MM.1S (cell line): ENCODE measurements around the gene MFAP2.

ENCODE experiments used
- DNase-seq: peaks from one replicate; pipeline ENCODE4 v3.0.0-alpha.2; 2015
- H2AFZ ChIP-seq: fragments of 300-600 bp; sonication (generic); 2 replicates; pipeline ENCODE4 v1.6.0; 2016; ENCODE audit warnings: antibody characterized with exemption, low read length
- H3F3A ChIP-seq: fragments of 300-600 bp; sonication (generic); 2 replicates; pipeline ENCODE4 v1.6.1; 2016; ENCODE audit warnings: mild to moderate bottlenecking, antibody characterized with exemption, low read length, moderate library complexity, mixed read lengths; ENCODE audit not compliant: insufficient read depth
- H3K27ac ChIP-seq: fragments of 300-600 bp; sonication (generic); 2 replicates; pipeline ENCODE4 v1.5.1; 2016; ENCODE audit warnings: mild to moderate bottlenecking, low read length
- H3K27me3 ChIP-seq: fragments of 300-600 bp; sonication (generic); replicated peaks from 2 replicates; pipeline ENCODE4 v1.6.0; 2016; ENCODE audit warnings: low read length; ENCODE audit not compliant: insufficient read depth
- H3K36me3 ChIP-seq: fragments of 300-600 bp; sonication (generic); replicated peaks from 2 replicates; pipeline ENCODE4 v1.6.1; 2016; ENCODE audit warnings: mild to moderate bottlenecking, low read length, mixed read lengths; ENCODE audit not compliant: insufficient read depth
- H3K4me1 ChIP-seq: fragments of 300-600 bp; sonication (generic); 2 replicates; pipeline ENCODE4 v1.6.1; 2016; ENCODE audit warnings: low read length, mixed read lengths
- H3K4me2 ChIP-seq: fragments of 300-600 bp; sonication (generic); 2 replicates; pipeline ENCODE4 v1.6.0; 2016; ENCODE audit warnings: low read depth, low read length
- H3K4me3 ChIP-seq: fragments of 300-600 bp; sonication (generic); 2 replicates; pipeline ENCODE4 v1.5.1; 2016; ENCODE audit warnings: low read length, mixed read lengths
- H3K79me2 ChIP-seq: fragments of 300-600 bp; sonication (generic); 2 replicates; pipeline ENCODE4 v1.6.1; 2016; ENCODE audit warnings: mixed run types, low read length, mixed read lengths
- H3K9ac ChIP-seq: fragments of 300-600 bp; sonication (generic); 2 replicates; pipeline ENCODE4 v1.6.1; 2016; ENCODE audit warnings: low read length, mixed read lengths
- H3K9me2 ChIP-seq: fragments of 300-600 bp; sonication (generic); replicated peaks from 2 replicates; pipeline ENCODE4 v1.6.1; 2016; ENCODE audit warnings: mild to moderate bottlenecking, low read length, mixed read lengths; ENCODE audit not compliant: insufficient read depth
- H3K9me3 ChIP-seq: fragments of 300-600 bp; sonication (generic); replicated peaks from 2 replicates; pipeline ENCODE4 v1.6.1; 2016; ENCODE audit warnings: mild to moderate bottlenecking, low read length, mixed read lengths; ENCODE audit not compliant: insufficient read depth
- H4K20me1 ChIP-seq: fragments of 300-600 bp; sonication (generic); 2 replicates; pipeline ENCODE4 v1.6.1; 2016; ENCODE audit warnings: mild to moderate bottlenecking, low read length, moderate library complexity, mixed read lengths; ENCODE audit not compliant: insufficient read depth
- CTCF ChIP-seq: fragments of 300-600 bp; sonication (generic); IDR thresholded peaks from 2 replicates; pipeline ENCODE4 v1.5.1; 2016; ENCODE audit warnings: antibody characterized with exemption, low read length, mixed read lengths
- EZH2 ChIP-seq: fragments of 300-600 bp; sonication (generic); optimal IDR thresholded peaks from 2 replicates; pipeline ENCODE3; 2017; ENCODE audit warnings: low read depth, mild to moderate bottlenecking, antibody characterized with exemption, low read length, mixed read lengths
- EZH2phosphoT487 ChIP-seq: fragments of 300-600 bp; sonication (generic); IDR thresholded peaks from 2 replicates; pipeline ENCODE4 v1.6.1; 2018; ENCODE audit warnings: antibody characterized with exemption, low read length

The MFAP2 gene

GRCh38 chr1:17001760-17002523 is 21.5 kb upstream of the MFAP2 start:
- Histone ChIP-seq H4K20me1 (no peaks in the 10 kb centered on the region), H3F3A (no peaks in the 10 kb centered on the region), H3K79me2 (no peaks in the 10 kb centered on the region), H3K4me2 (no peak overlapping the region), H3K9me3 (no peaks in the 10 kb centered on the region), H2AFZ (no peak overlapping the region), H3K27ac (no peak overlapping the region), H3K9me2 (no peaks in the 10 kb centered on the region), H3K9ac (no peak overlapping the region), H3K36me3 (no peaks in the 10 kb centered on the region), H3K4me1 (no peaks in the 10 kb centered on the region), H3K4me3 (no peak overlapping the region), H3K27me3 (no peaks in the 10 kb centered on the region)
- no peak for DNase-seq
- TF ChIP-seq EZH2 (no peak), CTCF (no peak), EZH2phosphoT487 (no peak)

- Histone ChIP-seq H3K9me2 (no peaks in the 10 kb centered on the region), H3K9ac (no peak overlapping the region), H4K20me1 (no peaks in the 10 kb centered on the region), H2AFZ (no peak overlapping the region), H3F3A (no peaks in the 10 kb centered on the region), H3K79me2 (no peaks in the 10 kb centered on the region), H3K9me3 (no peaks in the 10 kb centered on the region), H3K4me1 (no peaks in the 10 kb centered on the region), H3K4me3 (no peak overlapping the region), H3K27ac (no peak overlapping the region), H3K36me3 (no peaks in the 10 kb centered on the region), H3K4me2 (no peak overlapping the region), H3K27me3 (no peaks in the 10 kb centered on the region)
- no peak for TF ChIP-seq CTCF
- no peak for TF ChIP-seq EZH2phosphoT487
- TF ChIP-seq EZH2 = no peak
- DNase-seq = no peak
Observed at GRCh38 chr1:16999863-17000262, 19.4 kb upstream of the MFAP2 start.

- no peak overlapping the region for H3K27ac ChIP-seq
- no peak overlapping the region for H2AFZ ChIP-seq
- no peaks in the 10 kb centered on the region for H3F3A ChIP-seq
- H3K79me2 ChIP-seq = no peaks in the 10 kb centered on the region
- H3K4me3 ChIP-seq = no peak overlapping the region
- DNase-seq = no peak
- TF ChIP-seq EZH2phosphoT487 = no peak
- TF ChIP-seq EZH2 = no peak
- no peak for TF ChIP-seq CTCF
- H3K9ac ChIP-seq = no peak overlapping the region
- no peaks in the 10 kb centered on the region for H3K9me3 ChIP-seq
- H3K36me3 ChIP-seq = no peaks in the 10 kb centered on the region
- H3K9me2 ChIP-seq = no peaks in the 10 kb centered on the region
- no peaks in the 10 kb centered on the region for H3K4me1 ChIP-seq
- no peaks in the 10 kb centered on the region for H3K27me3 ChIP-seq
- H4K20me1 ChIP-seq = no peaks in the 10 kb centered on the region
- H3K4me2 ChIP-seq = no peak overlapping the region
Observed at GRCh38 chr1:16998589-16998988, 18.2 kb upstream of the MFAP2 start.
